Measurements from ENCODE around the gene GADL1.

Gene GADL1

GRCh38 chr3:30848087-30848779 lies 46.2 kb downstream of the GADL1 start:
- H3K4me3 ChIP-seq (ENCODE audit: low read depth, low read length), result no peak overlapping the region
- no peaks in the 10 kb centered on the region for H3K27me3 ChIP-seq (ENCODE audit: insufficient read depth, low read length)
- H3K36me3 ChIP-seq (ENCODE audit: insufficient read depth, low read length), result no peaks in the 10 kb centered on the region
- H3K79me2 ChIP-seq (ENCODE audit: control insufficient read depth, insufficient read depth, low read length, unreplicated experiment), result no peaks in the 10 kb centered on the region
- no peak overlapping the region for H3K27ac ChIP-seq (ENCODE audit: low read depth, low read length)
- no peaks in the 10 kb centered on the region for H3K4me1 ChIP-seq (ENCODE audit: control insufficient read depth, insufficient read depth, low read length, unreplicated experiment)
- no peak overlapping the region for H2AFZ ChIP-seq (ENCODE audit: low read length, unreplicated experiment)

GRCh38 chr3:30847592-30847991 lies 46.9 kb downstream of the GADL1 start:
- no peak overlapping the region for H3K27ac ChIP-seq (ENCODE audit: low read depth, low read length)
- H2AFZ ChIP-seq (ENCODE audit: low read length, unreplicated experiment), result no peak overlapping the region
- H3K36me3 ChIP-seq (ENCODE audit: insufficient read depth, low read length), result no peaks in the 10 kb centered on the region
- H3K79me2 ChIP-seq (ENCODE audit: control insufficient read depth, insufficient read depth, low read length, unreplicated experiment), result no peaks in the 10 kb centered on the region
- no peak overlapping the region for H3K4me3 ChIP-seq (ENCODE audit: low read depth, low read length)
- H3K27me3 ChIP-seq (ENCODE audit: insufficient read depth, low read length), result no peaks in the 10 kb centered on the region
- H3K4me1 ChIP-seq (ENCODE audit: control insufficient read depth, insufficient read depth, low read length, unreplicated experiment), result no peaks in the 10 kb centered on the region

GRCh38 chr3:30845606-30846005 lies 48.9 kb downstream of the GADL1 start:
- no peak overlapping the region for H3K4me3 ChIP-seq (ENCODE audit: low read depth, low read length)
- no peaks in the 10 kb centered on the region for H3K79me2 ChIP-seq (ENCODE audit: control insufficient read depth, insufficient read depth, low read length, unreplicated experiment)
- no peaks in the 10 kb centered on the region for H3K27me3 ChIP-seq (ENCODE audit: insufficient read depth, low read length)
- H2AFZ ChIP-seq (ENCODE audit: low read length, unreplicated experiment), result no peak overlapping the region
- no peaks in the 10 kb centered on the region for H3K36me3 ChIP-seq (ENCODE audit: insufficient read depth, low read length)
- H3K4me1 ChIP-seq (ENCODE audit: control insufficient read depth, insufficient read depth, low read length, unreplicated experiment), result no peaks in the 10 kb centered on the region
- no peak overlapping the region for H3K27ac ChIP-seq (ENCODE audit: low read depth, low read length)

GRCh38 chr3:30843877-30844276 lies 50.6 kb downstream of the GADL1 start:
- Histone ChIP-seq H3K4me1 (ENCODE audit: control insufficient read depth, insufficient read depth, low read length, unreplicated experiment) (no peaks in the 10 kb centered on the region), H3K27ac (ENCODE audit: low read depth, low read length) (no peak overlapping the region), H3K79me2 (ENCODE audit: control insufficient read depth, insufficient read depth, low read length, unreplicated experiment) (no peaks in the 10 kb centered on the region), H3K36me3 (ENCODE audit: insufficient read depth, low read length) (no peaks in the 10 kb centered on the region), H3K4me3 (ENCODE audit: low read depth, low read length) (no peak overlapping the region), H2AFZ (ENCODE audit: low read length, unreplicated experiment) (no peak overlapping the region), H3K27me3 (ENCODE audit: insufficient read depth, low read length) (no peaks in the 10 kb centered on the region)

GRCh38 chr3:30836141-30836540 lies 58.3 kb downstream of the GADL1 start:
- H3K27ac ChIP-seq (ENCODE audit: low read depth, low read length), result no peak overlapping the region
- no peaks in the 10 kb centered on the region for H3K79me2 ChIP-seq (ENCODE audit: control insufficient read depth, insufficient read depth, low read length, unreplicated experiment)
- H3K27me3 ChIP-seq (ENCODE audit: insufficient read depth, low read length), result no peaks in the 10 kb centered on the region
- no peak overlapping the region for H3K4me3 ChIP-seq (ENCODE audit: low read depth, low read length)
- no peak overlapping the region for H2AFZ ChIP-seq (ENCODE audit: low read length, unreplicated experiment)
- H3K36me3 ChIP-seq (ENCODE audit: insufficient read depth, low read length), result no peaks in the 10 kb centered on the region
- H3K4me1 ChIP-seq (ENCODE audit: control insufficient read depth, insufficient read depth, low read length, unreplicated experiment), result no peaks in the 10 kb centered on the region

- H3K27ac ChIP-seq (ENCODE audit: low read depth, low read length), result no peak overlapping the region
- no peaks in the 10 kb centered on the region for H3K4me1 ChIP-seq (ENCODE audit: control insufficient read depth, insufficient read depth, low read length, unreplicated experiment)
- no peak overlapping the region for H2AFZ ChIP-seq (ENCODE audit: low read length, unreplicated experiment)
- no peaks in the 10 kb centered on the region for H3K79me2 ChIP-seq (ENCODE audit: control insufficient read depth, insufficient read depth, low read length, unreplicated experiment)
- H3K27me3 ChIP-seq (ENCODE audit: insufficient read depth, low read length), result no peaks in the 10 kb centered on the region
- H3K4me3 ChIP-seq (ENCODE audit: low read depth, low read length), result no peak overlapping the region
- no peaks in the 10 kb centered on the region for H3K36me3 ChIP-seq (ENCODE audit: insufficient read depth, low read length)
Observed at GRCh38 chr3:30835667-30836066, 58.8 kb downstream of the GADL1 start.

- H3K27ac ChIP-seq (ENCODE audit: low read depth, low read length), result no peak overlapping the region
- H3K27me3 ChIP-seq (ENCODE audit: insufficient read depth, low read length), result no peaks in the 10 kb centered on the region
- H3K79me2 ChIP-seq (ENCODE audit: control insufficient read depth, insufficient read depth, low read length, unreplicated experiment), result no peaks in the 10 kb centered on the region
- no peak overlapping the region for H3K4me3 ChIP-seq (ENCODE audit: low read depth, low read length)
- H2AFZ ChIP-seq (ENCODE audit: low read length, unreplicated experiment), result no peak overlapping the region
- no peaks in the 10 kb centered on the region for H3K4me1 ChIP-seq (ENCODE audit: control insufficient read depth, insufficient read depth, low read length, unreplicated experiment)
- H3K36me3 ChIP-seq (ENCODE audit: insufficient read depth, low read length), result no peaks in the 10 kb centered on the region
Observed at GRCh38 chr3:30832961-30833575, 61.4 kb downstream of the GADL1 start.

GRCh38 chr3:30827080-30827479 lies 67.4 kb downstream of the GADL1 start:
- no peaks in the 10 kb centered on the region for H3K79me2 ChIP-seq (ENCODE audit: control insufficient read depth, insufficient read depth, low read length, unreplicated experiment)
- H3K27ac ChIP-seq (ENCODE audit: low read depth, low read length), result no peak overlapping the region
- H2AFZ ChIP-seq (ENCODE audit: low read length, unreplicated experiment), result no peak overlapping the region

GRCh38 chr3:30826531-30826942 lies 67.9 kb downstream of the GADL1 start:
- H3K36me3 ChIP-seq (ENCODE audit: insufficient read depth, low read length), result no peaks in the 10 kb centered on the region
- no peaks in the 10 kb centered on the region for H3K79me2 ChIP-seq (ENCODE audit: control insufficient read depth, insufficient read depth, low read length, unreplicated experiment)
- peaks cover 11% of the 10 kb centered on the region for H3K4me1 ChIP-seq (ENCODE audit: control insufficient read depth, insufficient read depth, low read length, unreplicated experiment)
- no peaks in the 10 kb centered on the region for H3K27me3 ChIP-seq (ENCODE audit: insufficient read depth, low read length)
- no peak overlapping the region for H3K4me3 ChIP-seq (ENCODE audit: low read depth, low read length)
- peak overlapping the region; percentile 48 for H2AFZ ChIP-seq (ENCODE audit: low read length, unreplicated experiment)
- no peak overlapping the region for H3K27ac ChIP-seq (ENCODE audit: low read depth, low read length)

More at GRCh38 chr3:30827080-30827479, 67.4 kb downstream of the GADL1 start:
- no peak overlapping the region for H3K4me3 ChIP-seq (ENCODE audit: low read depth, low read length)
- H3K36me3 ChIP-seq (ENCODE audit: insufficient read depth, low read length), result no peaks in the 10 kb centered on the region
- H3K4me1 ChIP-seq (ENCODE audit: control insufficient read depth, insufficient read depth, low read length, unreplicated experiment), result peaks cover 11% of the 10 kb centered on the region
- H3K27me3 ChIP-seq (ENCODE audit: insufficient read depth, low read length), result no peaks in the 10 kb centered on the region

GRCh38 chr3:30819067-30819798 lies 75.2 kb downstream of the GADL1 start:
- no peaks in the 10 kb centered on the region for H3K27me3 ChIP-seq (ENCODE audit: insufficient read depth, low read length)
- peak overlapping the region; percentile 4 for H2AFZ ChIP-seq (ENCODE audit: low read length, unreplicated experiment)
- H3K4me3 ChIP-seq (ENCODE audit: low read depth, low read length), result no peak overlapping the region
- H3K4me1 ChIP-seq (ENCODE audit: control insufficient read depth, insufficient read depth, low read length, unreplicated experiment), result no peaks in the 10 kb centered on the region
- H3K36me3 ChIP-seq (ENCODE audit: insufficient read depth, low read length), result no peaks in the 10 kb centered on the region
- no peak overlapping the region for H3K27ac ChIP-seq (ENCODE audit: low read depth, low read length)
- no peaks in the 10 kb centered on the region for H3K79me2 ChIP-seq (ENCODE audit: control insufficient read depth, insufficient read depth, low read length, unreplicated experiment)

GRCh38 chr3:30813734-30814133 lies 80.7 kb downstream of the GADL1 start:
- Histone ChIP-seq H3K79me2 (ENCODE audit: control insufficient read depth, insufficient read depth, low read length, unreplicated experiment) (no peaks in the 10 kb centered on the region), H3K4me1 (ENCODE audit: control insufficient read depth, insufficient read depth, low read length, unreplicated experiment) (no peaks in the 10 kb centered on the region), H2AFZ (ENCODE audit: low read length, unreplicated experiment) (no peak overlapping the region), H3K36me3 (ENCODE audit: insufficient read depth, low read length) (no peaks in the 10 kb centered on the region), H3K27ac (ENCODE audit: low read depth, low read length) (no peak overlapping the region), H3K27me3 (ENCODE audit: insufficient read depth, low read length) (no peaks in the 10 kb centered on the region), H3K4me3 (ENCODE audit: low read depth, low read length) (no peak overlapping the region)

All from ACC112 (cell line).